Keratinocyte (primary cell): ENCODE measurements around the gene RNF151. TPM values are rescaled to one million over a fixed set of nuclear protein-coding genes. Genes with fewer than 3 reads are reported as not detected.

ENCODE experiments used
- DNase-seq: peaks from one replicate; pipeline ENCODE4 v3.0.0-alpha.2; 2011; ENCODE audit warnings: low read depth, missing footprints, low spot score
- FAIRE-seq: peaks from 2 replicates; lab custom pipeline; 2011; peaks lifted over from hg19 to GRCh38; lab: Jason Lieb, UNC
- H2AFZ ChIP-seq: 2 replicates; pipeline ENCODE4 v1.6.0; 2012; ENCODE audit warnings: low read length, control low read depth, inconsistent platforms; ENCODE audit not compliant: control insufficient read depth
- H3K27ac ChIP-seq: 2 replicates; pipeline ENCODE4 v1.5.1; 2011; ENCODE audit warnings: low read length; ENCODE audit not compliant: control insufficient read depth, insufficient read depth
- H3K27me3 ChIP-seq: 3 replicates; pipeline ENCODE4 v1.6.0; 2011; ENCODE audit warnings: low read length; ENCODE audit not compliant: control insufficient read depth, insufficient read depth; ENCODE audit errors: extremely low read depth
- H3K36me3 ChIP-seq, 2 experiments: 2 replicates in 1 of 2; 3 replicates in 1 of 2; pipeline ENCODE4 v1.5.1; 2011; ENCODE audit warnings: low read length in 2 of 2, mild to moderate bottlenecking in 1 of 2; ENCODE audit not compliant: control insufficient read depth in 2 of 2, insufficient read depth in 2 of 2; ENCODE audit errors: extremely low read depth in 1 of 2
- H3K4me1 ChIP-seq: 3 replicates; pipeline ENCODE4 v1.5.1; 2011; ENCODE audit warnings: low read length; ENCODE audit not compliant: control insufficient read depth, insufficient read depth; ENCODE audit errors: extremely low read depth
- H3K4me2 ChIP-seq: 3 replicates; pipeline ENCODE4 v1.6.0; 2011; ENCODE audit warnings: low read depth, low read length; ENCODE audit not compliant: control insufficient read depth, insufficient read depth; ENCODE audit errors: extremely low read depth
- H3K4me3 ChIP-seq, 3 experiments: fragments of 200-600 bp in 1 of 3; sonication (generic) in 1 of 3; 2 replicates in 2 of 3; 3 replicates in 1 of 3; pipeline ENCODE4 v1.5.1; 2011 to 2016; ENCODE audit warnings: low read length in 3 of 3, mild to moderate bottlenecking in 3 of 3, control low read depth in 2 of 3, inconsistent platforms in 1 of 3, low read depth in 1 of 3, mixed read lengths in 1 of 3, mixed run types in 1 of 3, moderate library complexity in 1 of 3; ENCODE audit not compliant: control insufficient read depth in 2 of 3, insufficient read depth in 2 of 3; ENCODE audit errors: extremely low read depth in 1 of 3
- H3K79me2 ChIP-seq: 2 replicates; pipeline ENCODE4 v1.6.0; 2012; ENCODE audit warnings: low read length; ENCODE audit not compliant: control insufficient read depth, insufficient read depth
- H3K9ac ChIP-seq: 3 replicates; pipeline ENCODE4 v1.6.0; 2011; ENCODE audit warnings: low read length; ENCODE audit not compliant: control insufficient read depth, insufficient read depth; ENCODE audit errors: extremely low read depth
- H3K9me1 ChIP-seq: 3 replicates; pipeline ENCODE4 v1.6.0; 2011; ENCODE audit warnings: low read length; ENCODE audit not compliant: control insufficient read depth, insufficient read depth; ENCODE audit errors: extremely low read depth
- H3K9me3 ChIP-seq: 2 replicates; pipeline ENCODE4 v1.5.1; 2012; ENCODE audit warnings: low read depth, low read length; ENCODE audit not compliant: control insufficient read depth
- H4K20me1 ChIP-seq: 3 replicates; pipeline ENCODE4 v1.6.0; 2011; ENCODE audit warnings: low read length; ENCODE audit not compliant: control insufficient read depth, insufficient read depth; ENCODE audit errors: extremely low read depth
- EZH2 ChIP-seq: IDR thresholded peaks from one replicate; pipeline ENCODE4 v1.6.1; 2012; ENCODE audit warnings: inconsistent platforms, mild to moderate bottlenecking, low read length, moderate library complexity
- dilution Hi-C: fragments of 300-500 bp; cut with MboI; formaldehyde crosslinking; loops from one replicate; pipeline ENCODE4 v1.7.0; 2020; ENCODE audit warnings: low sequenced_read_pairs; ENCODE audit not compliant: extremely low pct_ligation_motif_present
- polyA plus RNA-seq, 5 experiments: library from polyadenylated mRNA; depleted of rRNA in 3 of 5; stranded (reverse) in 3 of 5; stranded (forward) in 1 of 5; unstranded in 1 of 5; fragments of >200 nt; gene quantifications; 1 replicate in 1 of 5; 2 replicates in 3 of 5; 3 replicates in 1 of 5; pipeline versions ENCODE4 v1.2.1 to v1.2.3, GENCODE V29; 2011 to 2012; ENCODE audit warnings: missing spikeins in 2 of 5, low read depth in 1 of 5, low replicate concordance in 1 of 5
- TF ChIP-seq, protein P1 (sequence below), 3 experiments: IDR thresholded peaks in 1 of 3; conservative IDR thresholded peaks in 1 of 3; optimal IDR thresholded peaks in 1 of 3; 2 replicates in 2 of 3; 3 replicates in 1 of 3; pipeline versions ENCODE3 to v1.5.1; 2011; ENCODE audit warnings: low read length in 3 of 3, mild to moderate bottlenecking in 3 of 3, moderate library complexity in 2 of 3, control low read depth in 1 of 3, inconsistent platforms in 1 of 3; ENCODE audit not compliant: insufficient read depth in 2 of 3; ENCODE audit errors: extremely low read depth in 1 of 3

The RNF151 gene
- polyA plus RNA-seq, 1 donor (not counting 4 experiments of a cell fraction or from before 2014, with no cell fraction given) = not detected

- no peak for DNase-seq
- H3K36me3 ChIP-seq = peaks cover 42 to 47% of the 10 kb centered on the region in 2 experiments
- TF ChIP-seq, protein P1, sequence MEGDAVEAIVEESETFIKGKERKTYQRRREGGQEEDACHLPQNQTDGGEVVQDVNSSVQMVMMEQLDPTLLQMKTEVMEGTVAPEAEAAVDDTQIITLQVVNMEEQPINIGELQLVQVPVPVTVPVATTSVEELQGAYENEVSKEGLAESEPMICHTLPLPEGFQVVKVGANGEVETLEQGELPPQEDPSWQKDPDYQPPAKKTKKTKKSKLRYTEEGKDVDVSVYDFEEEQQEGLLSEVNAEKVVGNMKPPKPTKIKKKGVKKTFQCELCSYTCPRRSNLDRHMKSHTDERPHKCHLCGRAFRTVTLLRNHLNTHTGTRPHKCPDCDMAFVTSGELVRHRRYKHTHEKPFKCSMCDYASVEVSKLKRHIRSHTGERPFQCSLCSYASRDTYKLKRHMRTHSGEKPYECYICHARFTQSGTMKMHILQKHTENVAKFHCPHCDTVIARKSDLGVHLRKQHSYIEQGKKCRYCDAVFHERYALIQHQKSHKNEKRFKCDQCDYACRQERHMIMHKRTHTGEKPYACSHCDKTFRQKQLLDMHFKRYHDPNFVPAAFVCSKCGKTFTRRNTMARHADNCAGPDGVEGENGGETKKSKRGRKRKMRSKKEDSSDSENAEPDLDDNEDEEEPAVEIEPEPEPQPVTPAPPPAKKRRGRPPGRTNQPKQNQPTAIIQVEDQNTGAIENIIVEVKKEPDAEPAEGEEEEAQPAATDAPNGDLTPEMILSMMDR (optimal IDR thresholded peaks at IDR 0.05 in 1 of 3, IDR thresholded peaks at IDR 0.05 in 1 of 3, conservative IDR thresholded peaks at IDR 0.05 in 1 of 3; ENCODE audit: extremely low read depth in 1 of 3, insufficient read depth in 2 of 3, low read length in 3 of 3) = no peak
- TF ChIP-seq EZH2 = no peak
- H3K4me2 ChIP-seq = no peak overlapping the region
- H3K9ac ChIP-seq = no peak overlapping the region
- FAIRE-seq = no peak
- H3K4me3 ChIP-seq = no peak overlapping the region
- H3K9me3 ChIP-seq = no peaks in the 10 kb centered on the region
- dilution Hi-C loops = no loop called here
- H3K9me1 ChIP-seq = no peaks in the 10 kb centered on the region
- peaks cover 19% of the 10 kb centered on the region for H3K79me2 ChIP-seq
- H3K27me3 ChIP-seq = no peaks in the 10 kb centered on the region
- no peak overlapping the region for H3K27ac ChIP-seq
- H4K20me1 ChIP-seq = peaks cover 17% of the 10 kb centered on the region
- no peak overlapping the region for H2AFZ ChIP-seq
- peaks cover 4% of the 10 kb centered on the region for H3K4me1 ChIP-seq
These were observed 31.7 kb downstream of the RNF151 start for GRCh38 chr16:1998360-1998835.

DNA sequence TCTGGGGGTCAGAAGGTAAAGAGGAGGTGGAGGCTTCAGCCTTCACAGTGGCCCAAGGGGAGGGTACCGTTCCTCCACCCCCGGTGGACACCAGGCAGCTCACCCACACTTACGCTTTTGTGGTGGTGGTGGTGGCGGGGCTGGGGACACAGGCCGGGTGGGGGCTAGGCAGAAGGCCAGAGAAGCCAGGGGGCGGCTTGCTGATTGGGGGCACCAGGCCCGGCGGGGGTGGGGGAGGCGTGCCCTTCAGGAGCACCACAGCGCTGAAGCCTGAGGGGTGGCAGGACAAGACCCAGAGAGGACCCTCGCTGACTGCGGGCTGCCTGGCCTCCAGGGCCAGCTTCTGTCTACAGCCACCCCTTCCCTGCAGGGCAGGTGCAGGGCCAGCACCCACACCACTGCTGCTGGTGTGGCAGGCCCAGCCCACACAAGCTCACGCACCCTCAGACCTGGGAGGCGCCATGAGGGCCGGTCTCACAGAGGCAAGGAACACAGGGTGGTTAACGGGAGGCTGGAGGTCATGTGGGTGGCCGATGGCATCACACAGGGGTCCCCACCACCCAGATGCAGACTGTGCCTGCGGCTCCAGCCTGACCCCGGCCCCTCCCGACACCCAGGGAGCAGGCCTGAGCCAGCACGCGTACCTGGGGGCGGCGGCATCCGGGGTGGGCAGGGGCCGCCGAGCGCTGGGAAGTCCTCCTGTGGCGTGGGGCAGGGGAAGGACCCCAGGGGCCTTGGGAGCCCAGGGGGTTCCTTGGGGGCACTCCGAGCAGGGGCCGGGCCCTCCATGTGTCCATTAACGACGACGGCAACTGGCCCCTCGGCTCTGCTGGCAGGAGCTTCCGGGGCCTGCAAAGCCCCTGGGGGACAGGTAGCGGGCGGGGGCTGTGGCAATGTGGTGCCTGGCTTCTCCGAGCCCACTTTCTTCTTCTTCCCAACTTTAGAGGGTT lies 32.5 kb downstream of the RNF151 start:
- Histone ChIP-seq H3K9me1 (no peaks in the 10 kb centered on the region), H3K36me3 (peaks cover 42 to 52% of the 10 kb centered on the region in 2 experiments), H3K4me3 (no peak overlapping the region), H3K27ac (no peak overlapping the region), H3K27me3 (no peaks in the 10 kb centered on the region), H3K4me1 (peaks cover under 1% of the 10 kb centered on the region), H3K4me2 (no peak overlapping the region), H3K79me2 (peaks cover 26% of the 10 kb centered on the region), H2AFZ (no peak overlapping the region), H3K9ac (no peak overlapping the region), H3K9me3 (no peaks in the 10 kb centered on the region), H4K20me1 (peaks cover 25% of the 10 kb centered on the region)
- DNase-seq = no peak
- no peak for FAIRE-seq
- dilution Hi-C loops = no loop called here
- no peak for TF ChIP-seq EZH2
- TF ChIP-seq, protein P1 (optimal IDR thresholded peaks at IDR 0.05 in 1 of 3, IDR thresholded peaks at IDR 0.05 in 1 of 3, conservative IDR thresholded peaks at IDR 0.05 in 1 of 3; ENCODE audit: extremely low read depth in 1 of 3, insufficient read depth in 2 of 3, low read length in 3 of 3) = no peak
